ENCODE results near the gene COL27A1.

DNA sequence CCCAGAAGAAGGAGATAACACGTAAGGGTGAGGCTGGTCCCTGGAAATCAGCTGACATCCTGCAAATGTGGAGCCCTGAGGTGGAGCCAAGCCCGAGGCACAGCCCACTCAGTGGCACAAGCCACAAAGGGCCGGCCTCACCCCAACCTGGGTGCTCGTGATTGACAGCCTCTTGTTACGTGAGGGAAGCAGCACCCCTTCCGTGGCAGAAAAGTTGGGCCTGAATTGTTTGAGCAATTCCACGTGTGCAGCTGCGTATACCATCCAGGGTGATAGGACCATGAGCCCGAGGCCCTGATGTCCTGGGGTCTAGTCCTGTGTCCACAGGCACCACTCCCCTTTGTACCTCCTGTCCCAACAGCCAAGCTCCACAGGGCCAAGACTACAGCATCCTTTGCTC lies 179.2 kb downstream of the COL27A1 start:
- no peak for TF ChIP-seq POLR2A (IDR thresholded peaks at IDR 0.05)
- TF ChIP-seq, protein P1, sequence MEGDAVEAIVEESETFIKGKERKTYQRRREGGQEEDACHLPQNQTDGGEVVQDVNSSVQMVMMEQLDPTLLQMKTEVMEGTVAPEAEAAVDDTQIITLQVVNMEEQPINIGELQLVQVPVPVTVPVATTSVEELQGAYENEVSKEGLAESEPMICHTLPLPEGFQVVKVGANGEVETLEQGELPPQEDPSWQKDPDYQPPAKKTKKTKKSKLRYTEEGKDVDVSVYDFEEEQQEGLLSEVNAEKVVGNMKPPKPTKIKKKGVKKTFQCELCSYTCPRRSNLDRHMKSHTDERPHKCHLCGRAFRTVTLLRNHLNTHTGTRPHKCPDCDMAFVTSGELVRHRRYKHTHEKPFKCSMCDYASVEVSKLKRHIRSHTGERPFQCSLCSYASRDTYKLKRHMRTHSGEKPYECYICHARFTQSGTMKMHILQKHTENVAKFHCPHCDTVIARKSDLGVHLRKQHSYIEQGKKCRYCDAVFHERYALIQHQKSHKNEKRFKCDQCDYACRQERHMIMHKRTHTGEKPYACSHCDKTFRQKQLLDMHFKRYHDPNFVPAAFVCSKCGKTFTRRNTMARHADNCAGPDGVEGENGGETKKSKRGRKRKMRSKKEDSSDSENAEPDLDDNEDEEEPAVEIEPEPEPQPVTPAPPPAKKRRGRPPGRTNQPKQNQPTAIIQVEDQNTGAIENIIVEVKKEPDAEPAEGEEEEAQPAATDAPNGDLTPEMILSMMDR (IDR thresholded peaks at IDR 0.05) = no peak
